NCI-H345 (cell line): Measurements from ENCODE around the gene APLP2.
A peak's percentile ranks its signal among the peaks of the same experiment; 100 is the strongest.
"Not testable (repeated sequence)": the region's sequence is repeated elsewhere in the genome, so short reads cannot be mapped to it uniquely, and the experiment has no call there.

Experiments
- DNase-seq: peaks from one replicate; lab custom pipeline; 2025; lab: John Stamatoyannopoulos, UW

Gene APLP2

DNA sequence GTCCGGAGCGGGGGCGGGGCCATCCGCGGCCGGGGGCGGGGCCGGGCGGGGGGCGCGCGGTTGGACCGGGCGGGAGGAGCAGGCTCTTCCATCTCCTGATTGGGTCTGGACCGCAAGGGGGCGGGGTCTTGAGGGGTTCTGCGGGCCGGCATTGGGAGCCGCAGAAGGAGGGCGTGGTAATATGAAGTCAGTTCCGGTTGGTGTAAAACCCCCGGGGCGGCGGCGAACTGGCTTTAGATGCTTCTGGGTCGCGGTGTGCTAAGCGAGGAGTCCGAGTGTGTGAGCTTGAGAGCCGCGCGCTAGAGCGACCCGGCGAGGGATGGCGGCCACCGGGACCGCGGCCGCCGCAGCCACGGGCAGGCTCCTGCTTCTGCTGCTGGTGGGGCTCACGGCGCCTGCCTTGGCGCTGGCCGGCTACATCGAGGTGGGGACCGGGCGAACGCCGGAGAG is at the start of gene APLP2:
Gene APLP2, plus strand, starts transcription at position 236 of the 450 bp plus-strand sequence. Its CDS starts 84 bp downstream, at position 320.
- DNase-seq, result peak; percentile 98

DNA sequence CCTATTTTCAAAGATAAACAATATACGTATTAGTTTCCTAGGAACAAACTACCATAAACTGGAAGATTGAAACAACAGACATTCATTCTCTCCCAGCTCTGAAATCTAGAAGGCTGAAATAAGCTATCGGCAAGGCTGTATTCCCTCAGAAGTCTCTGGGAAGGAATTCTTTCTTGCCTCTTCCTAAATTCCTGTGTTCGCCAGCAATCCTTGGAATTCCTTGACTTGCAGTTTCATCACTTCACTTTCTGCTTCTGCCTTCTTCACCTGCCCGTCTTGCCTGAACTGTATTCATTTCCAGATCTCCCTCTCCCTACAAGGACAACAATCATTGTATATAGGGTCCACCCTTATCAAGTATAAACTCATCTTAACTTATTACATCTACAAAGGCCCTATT is 49.4 kb upstream of the APLP2 start:
- no peak for DNase-seq

DNA sequence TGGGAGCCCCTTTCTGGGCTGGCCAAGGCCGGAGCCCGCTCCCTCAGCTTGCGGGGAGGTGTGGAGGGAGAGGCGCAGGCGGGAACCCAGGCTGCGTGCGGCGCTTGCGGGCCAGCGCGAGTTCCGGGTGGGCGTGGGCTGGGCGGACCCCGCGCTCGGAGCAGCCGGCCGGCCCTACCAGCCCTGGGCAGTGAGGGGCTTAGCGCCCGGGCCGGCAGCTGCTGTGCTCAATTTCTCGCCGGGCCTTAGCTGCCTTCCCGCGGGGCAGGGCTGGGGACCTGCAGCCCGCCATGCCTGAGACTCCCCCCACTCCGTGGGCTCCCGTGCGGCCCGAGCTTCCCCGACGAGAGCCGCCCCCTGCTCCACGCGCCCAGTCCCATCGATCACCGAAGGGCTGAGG is 48.1 kb upstream of the APLP2 start:
- DNase-seq, result not testable (repeated sequence)

- no peak for DNase-seq
Measured at GRCh38 chr11:130022799-130023198, 46.9 kb upstream of the APLP2 start.

DNA sequence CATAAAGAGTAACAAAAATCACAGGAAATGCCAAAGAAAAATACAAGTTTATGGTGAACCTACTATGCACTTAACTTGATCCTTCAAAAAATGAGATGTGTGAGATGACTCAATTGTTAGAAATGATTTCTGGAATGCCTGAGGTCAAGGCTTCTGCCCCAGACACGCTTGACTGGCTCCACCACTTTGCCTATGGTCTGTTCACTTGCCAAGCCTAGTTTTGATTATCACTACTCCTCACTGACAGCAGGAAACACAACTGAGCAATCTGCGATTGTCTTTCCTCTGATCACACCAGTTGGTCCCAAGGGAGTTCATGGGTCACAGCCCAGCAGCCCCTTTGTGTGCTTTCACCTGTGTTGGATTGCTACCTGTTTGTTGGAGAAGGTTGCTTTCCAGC is 46.5 kb upstream of the APLP2 start:
- DNase-seq, result no peak

DNA sequence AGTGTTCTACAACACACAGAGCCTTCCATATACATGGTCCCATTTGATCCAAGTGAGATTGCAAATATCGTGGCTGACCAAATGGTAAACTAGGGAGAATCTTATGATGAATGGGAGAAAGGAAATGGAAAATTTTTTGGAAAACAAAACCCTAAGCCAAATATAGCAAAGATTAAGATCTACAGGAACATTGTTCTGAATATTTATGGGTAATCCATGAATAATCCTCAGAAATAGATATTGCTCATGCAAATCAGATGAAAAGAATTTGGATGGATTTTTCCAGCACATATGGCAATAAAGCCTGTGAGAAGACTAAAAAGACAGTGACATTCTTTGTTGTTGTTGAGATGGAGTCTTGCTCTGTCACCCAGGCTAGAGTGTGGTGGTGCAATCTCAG is 45.3 kb upstream of the APLP2 start:
- no peak for DNase-seq

GRCh38 chr11:130025371-130025770 is 44.3 kb upstream of the APLP2 start:
- DNase-seq, result no peak

DNA sequence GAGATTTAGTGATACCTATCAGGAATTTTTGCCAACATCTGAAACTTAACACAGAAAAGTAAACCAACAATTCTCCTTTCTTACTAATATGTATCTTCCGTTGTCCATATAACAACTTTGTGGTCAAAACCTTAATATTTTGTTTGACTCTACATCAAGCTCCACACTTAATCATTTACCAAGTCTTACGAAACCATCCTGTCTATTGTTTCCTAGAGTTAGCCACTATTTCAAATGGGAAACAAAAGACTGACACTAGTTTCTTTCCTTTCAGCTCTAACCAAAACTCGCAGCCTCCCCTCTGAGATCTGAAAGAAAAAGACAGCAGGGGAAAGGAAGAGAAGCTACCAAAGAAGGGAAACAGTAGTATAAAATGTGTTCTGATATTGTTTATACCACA is 40.6 kb upstream of the APLP2 start:
- DNase-seq, result no peak

GRCh38 chr11:130031056-130031455 is 38.6 kb upstream of the APLP2 start:
- no peak for DNase-seq

- DNase-seq, result no peak
Measured at GRCh38 chr11:130031945-130032344, 37.7 kb upstream of the APLP2 start.

DNA sequence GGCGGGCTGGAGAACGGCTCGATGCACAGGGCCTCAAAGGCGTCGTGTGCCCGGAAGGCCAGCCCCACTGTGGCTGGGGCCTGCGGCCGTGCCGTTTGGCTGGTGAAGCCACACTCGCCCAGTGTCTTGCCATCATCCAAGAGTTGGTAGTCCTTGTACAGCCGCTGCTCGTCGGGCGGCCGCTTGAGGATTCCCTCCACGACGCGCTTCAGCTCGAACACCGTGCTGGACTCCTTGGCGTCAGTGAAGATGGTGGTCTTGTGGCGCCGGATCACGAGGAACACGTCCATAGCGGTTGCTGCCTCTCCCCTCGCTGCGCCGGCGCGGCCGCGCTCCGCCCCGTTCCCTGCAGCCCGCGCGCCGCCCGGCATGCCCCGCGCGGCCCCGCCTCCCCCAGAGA is 36.8 kb upstream of the APLP2 start:
- no peak for DNase-seq

DNA sequence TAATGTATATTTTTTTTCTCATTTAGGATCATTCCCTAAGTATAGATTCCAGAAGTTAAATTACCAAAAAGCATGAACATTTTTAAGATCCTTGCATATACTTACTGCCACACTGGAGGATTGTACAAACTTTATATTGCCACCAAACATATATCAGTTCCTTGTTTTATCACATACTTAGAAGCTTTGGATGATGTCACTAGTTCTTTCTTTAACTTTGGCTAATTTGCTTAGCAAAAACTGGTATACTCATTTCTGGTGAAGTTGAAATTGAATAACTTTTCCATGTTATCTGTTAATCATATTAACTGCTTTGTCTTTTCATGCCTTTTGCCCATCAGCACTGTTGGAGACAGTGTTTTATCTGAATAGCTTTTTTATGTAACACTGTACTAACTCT is 35.5 kb upstream of the APLP2 start:
- DNase-seq, result no peak

DNA sequence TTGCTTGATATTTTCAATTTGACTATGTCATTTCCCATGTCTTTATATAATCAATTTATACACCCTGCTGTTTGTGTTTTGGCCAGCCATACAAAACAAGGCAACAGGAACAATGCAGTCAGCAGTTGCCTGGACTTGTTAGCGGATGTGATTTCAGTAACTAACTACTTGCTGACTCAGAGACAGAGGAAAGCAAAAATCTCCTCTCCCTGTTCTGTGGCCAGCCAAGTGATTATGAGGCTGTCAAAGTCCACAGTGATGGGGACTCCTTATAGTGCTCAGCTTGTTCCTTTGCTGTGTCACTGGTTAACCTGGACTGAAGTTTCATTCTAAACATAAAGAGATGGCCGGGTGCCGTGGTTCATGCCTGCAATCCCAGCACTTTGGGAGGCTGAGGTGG is 32.6 kb upstream of the APLP2 start:
- DNase-seq, result no peak

- no peak for DNase-seq
Measured at GRCh38 chr11:130037881-130038585, 31.7 kb upstream of the APLP2 start.

DNA sequence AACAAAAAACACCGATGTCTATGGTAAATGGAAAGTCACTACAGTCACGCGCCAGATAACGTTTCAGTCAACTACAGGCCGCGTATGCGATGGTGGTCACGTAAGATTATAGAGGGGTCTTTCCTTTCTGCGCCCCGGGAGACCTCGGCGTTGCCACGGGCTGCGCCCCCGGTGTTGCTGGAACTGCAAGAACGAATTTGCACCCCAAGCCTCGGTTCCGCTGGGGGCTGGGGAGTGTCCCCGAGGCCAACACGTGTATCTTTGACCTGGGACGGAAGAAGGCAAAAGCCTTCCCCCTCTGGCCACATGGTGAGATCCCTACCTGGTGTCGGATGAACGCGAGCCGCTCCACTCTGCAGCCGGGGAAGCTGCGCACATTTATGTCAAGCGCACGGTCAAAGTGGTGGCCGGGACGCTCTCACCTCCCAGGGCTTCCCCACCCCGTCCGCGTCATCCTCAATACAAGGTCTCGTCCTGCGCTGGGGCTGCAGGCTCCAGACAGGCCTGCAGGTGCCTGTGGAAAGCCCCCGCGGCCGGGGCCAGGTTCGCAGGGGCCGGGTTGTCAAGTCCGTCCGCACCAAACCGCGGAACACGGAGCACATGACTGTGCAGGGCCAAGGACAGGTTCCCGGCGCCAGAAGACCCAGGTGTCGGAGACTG is 29.3 kb upstream of the APLP2 start:
- DNase-seq, result no peak

DNA sequence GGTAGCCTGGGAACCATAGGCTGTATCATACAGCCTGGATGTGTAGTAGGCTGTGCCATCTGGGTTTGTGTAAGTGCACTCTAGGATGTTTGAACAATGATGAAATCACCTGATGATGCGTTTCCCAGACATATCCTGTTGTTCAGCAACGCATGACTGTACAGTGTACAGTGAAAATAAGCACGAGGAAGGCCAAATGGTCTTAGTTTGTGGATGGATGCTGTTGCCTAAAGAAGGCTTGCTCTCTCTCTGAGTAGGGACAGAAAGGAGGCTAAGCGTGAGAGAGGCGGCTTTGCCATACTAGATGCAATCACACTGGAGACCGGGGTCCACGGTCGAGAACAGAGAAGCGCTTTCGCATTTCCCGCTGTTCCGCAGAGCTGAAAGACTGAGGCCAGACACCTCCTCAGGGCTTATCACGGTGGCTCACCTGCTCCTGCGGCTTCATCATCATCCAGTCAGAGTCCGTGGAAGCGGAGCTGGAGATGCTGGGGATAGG is 27.6 kb upstream of the APLP2 start:
- DNase-seq, result peak; percentile 33

DNA sequence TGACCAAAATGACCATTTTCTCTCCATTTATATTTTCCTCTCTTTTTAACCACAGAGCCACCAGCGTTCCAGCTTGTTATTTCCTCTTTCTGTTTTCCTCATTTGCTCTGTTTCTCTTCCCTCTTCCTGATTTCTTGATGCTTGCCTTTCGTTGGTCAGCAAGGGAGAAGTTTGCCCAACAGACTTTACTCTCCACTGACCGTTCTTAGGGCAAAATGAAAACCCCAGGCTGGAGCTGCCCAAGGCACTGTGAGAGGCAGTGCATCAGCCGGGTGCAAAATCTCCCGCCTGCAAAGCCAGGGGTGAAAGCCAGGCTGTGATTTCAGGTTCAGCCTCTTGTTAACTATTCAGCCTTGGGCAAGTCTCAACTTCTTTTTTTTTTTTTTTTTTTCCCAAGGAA is 26.1 kb upstream of the APLP2 start:
- DNase-seq, result no peak

DNA sequence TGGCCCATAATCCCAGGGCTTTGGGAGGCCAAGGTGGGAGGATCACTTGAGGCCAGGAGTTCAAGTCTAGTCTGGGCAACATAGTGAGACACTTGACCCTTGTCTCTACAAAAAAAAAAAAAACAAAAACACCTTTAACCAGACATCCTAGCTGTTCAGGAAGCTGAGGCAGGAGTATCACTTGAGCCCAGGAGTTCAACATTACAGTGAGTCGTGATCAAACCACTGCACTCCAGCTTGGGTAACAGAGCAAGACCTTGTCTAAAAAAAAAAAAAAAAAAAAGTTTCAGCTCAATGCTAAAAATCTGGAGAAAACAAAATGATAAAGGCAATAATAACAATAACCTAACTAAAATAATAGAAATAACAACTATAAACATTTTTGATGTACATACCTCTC is 22.6 kb upstream of the APLP2 start:
- DNase-seq, result no peak

GRCh38 chr11:130049328-130049771 is 20.3 kb upstream of the APLP2 start:
- no peak for DNase-seq

DNA sequence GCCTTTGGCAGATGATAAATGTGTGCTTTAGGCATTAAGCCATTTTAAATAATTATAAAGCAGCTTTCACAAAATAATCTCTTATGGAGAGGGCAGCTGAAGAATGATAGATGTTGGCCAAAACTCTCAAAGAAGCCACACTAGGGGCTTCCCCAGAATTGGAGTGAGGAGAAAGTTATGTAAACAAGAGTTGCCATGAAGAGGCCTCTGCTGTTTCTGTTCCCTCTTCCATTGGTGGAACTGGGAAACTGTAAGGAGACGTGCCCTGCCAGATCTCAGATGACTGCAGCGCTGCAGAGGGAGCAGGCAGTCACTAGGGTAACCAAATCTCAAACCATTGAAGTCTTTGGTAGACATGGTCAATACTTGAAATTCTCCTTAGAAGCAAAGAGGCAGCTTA is 19.4 kb upstream of the APLP2 start:
- DNase-seq, result no peak

DNA sequence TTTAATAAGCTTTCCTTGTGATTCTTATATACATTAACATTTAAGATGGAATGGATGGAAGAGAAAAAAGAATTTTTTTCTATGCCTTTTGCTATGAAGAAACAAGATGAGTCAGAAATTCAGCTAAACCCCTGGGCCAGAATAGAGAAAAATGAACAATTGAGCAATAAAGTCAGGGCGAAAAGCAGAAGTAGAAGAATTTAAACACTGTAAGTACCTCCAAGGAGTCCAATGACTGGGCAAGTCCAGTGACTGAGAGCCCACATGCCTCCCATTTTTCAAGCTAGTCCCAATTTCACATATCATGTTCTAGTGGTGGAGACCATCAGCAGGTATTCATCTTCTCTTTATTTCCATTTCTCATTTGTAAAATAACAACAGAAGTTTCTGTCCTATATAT is 18.6 kb upstream of the APLP2 start:
- DNase-seq, result no peak

GRCh38 chr11:130052567-130052966 is 17.1 kb upstream of the APLP2 start:
- no peak for DNase-seq

DNA sequence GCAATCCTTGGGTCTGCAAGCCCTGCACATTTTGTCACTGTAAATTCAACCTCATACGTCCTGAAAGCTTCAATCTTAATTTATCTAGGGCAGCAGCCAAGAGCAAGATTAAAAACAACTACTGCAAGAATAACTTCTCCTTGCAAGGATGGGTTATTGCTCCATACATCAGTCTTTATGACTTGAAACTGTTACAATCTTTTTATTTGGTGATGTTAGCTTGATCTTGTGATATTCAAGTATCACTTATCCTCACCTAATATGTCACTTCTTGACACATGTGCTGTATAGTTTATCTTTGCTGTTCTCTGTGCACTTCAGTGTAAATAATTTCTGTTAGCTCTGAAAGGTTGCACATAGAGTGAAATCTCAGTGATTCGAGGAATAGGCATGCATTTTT is 14.7 kb upstream of the APLP2 start:
- no peak for DNase-seq

DNA sequence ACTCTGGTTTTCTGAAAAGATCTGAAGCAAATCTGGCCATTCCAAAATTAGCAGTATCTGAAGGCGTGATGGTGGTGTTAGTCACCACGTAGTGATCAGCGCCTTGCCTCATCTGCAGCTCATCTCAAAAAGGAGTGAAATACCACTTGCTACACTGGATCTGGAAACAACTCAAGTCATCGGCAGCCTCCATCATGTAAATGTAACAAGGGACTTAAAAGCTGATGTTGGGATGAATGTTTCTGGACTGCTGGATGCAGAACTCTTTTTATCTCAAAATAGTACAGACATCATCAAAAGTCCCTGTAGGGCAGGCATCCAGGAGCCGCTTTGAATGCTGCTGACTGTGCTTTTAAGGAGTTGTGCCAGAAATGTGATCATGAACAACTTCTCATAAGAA is 14.1 kb upstream of the APLP2 start:
- DNase-seq, result no peak
